Neural cell (in vitro differentiated cells): ENCODE measurements around the gene CDK17. TPM values are rescaled to one million over a fixed set of nuclear protein-coding genes. Genes with fewer than 3 reads are reported as not detected.

ENCODE experiments used
- H2AFZ ChIP-seq: fragments of 200-600, 300-800 bp; sonication (generic), shearing (Covaris generic); 2 replicates; pipeline ENCODE4 v1.6.0; 2014; ENCODE audit warnings: low read depth, mild to moderate bottlenecking, antibody characterized with exemption, low read length, moderate library complexity
- H3F3A ChIP-seq: fragments of 200-600 bp; shearing (Covaris generic); 2 replicates; pipeline ENCODE4 v1.6.1; 2016; ENCODE audit warnings: mild to moderate bottlenecking, moderate library complexity, mixed read lengths, antibody characterized with exemption, low read length; ENCODE audit not compliant: insufficient read depth, poor library complexity, severe bottlenecking
- H3K27ac ChIP-seq: fragments of 200-600, 300-800 bp; sonication (generic), shearing (Covaris generic); 2 replicates; pipeline ENCODE4 v1.5.1; 2014; ENCODE audit warnings: mild to moderate bottlenecking, low read length, moderate library complexity
- H3K27me3 ChIP-seq: fragments of 300-800, 200-600 bp; sonication (generic), shearing (Covaris generic); 2 replicates; pipeline ENCODE4 v1.6.0; 2014; ENCODE audit warnings: mild to moderate bottlenecking, low read depth, low read length, moderate library complexity; ENCODE audit not compliant: insufficient read depth
- H3K36me3 ChIP-seq: fragments of 300-800, 200-600 bp; sonication (generic), shearing (Covaris generic); 2 replicates; pipeline ENCODE4 v1.5.1; 2014; ENCODE audit warnings: mild to moderate bottlenecking, antibody characterized with exemption, low read length, moderate library complexity; ENCODE audit not compliant: insufficient read depth
- H3K4me2 ChIP-seq: fragments of 300-800, 200-600 bp; sonication (generic), shearing (Covaris generic); 2 replicates; pipeline ENCODE4 v1.6.0; 2014; ENCODE audit warnings: mild to moderate bottlenecking, low read length
- H3K4me3 ChIP-seq: fragments of 300-800, 200-600 bp; sonication (generic), shearing (Covaris generic); 2 replicates; pipeline ENCODE4 v1.5.1; 2014; ENCODE audit warnings: mild to moderate bottlenecking, low read length, moderate library complexity
- H3K79me2 ChIP-seq: fragments of 200-600 bp; shearing (Covaris generic); replicated peaks from 2 replicates; pipeline ENCODE4 v1.6.0; 2014; ENCODE audit warnings: mild to moderate bottlenecking, low read length, moderate library complexity; ENCODE audit not compliant: insufficient read depth
- H3K9ac ChIP-seq: fragments of 300-800, 200-600 bp; sonication (generic), shearing (Covaris generic); 2 replicates; pipeline ENCODE4 v1.6.1; 2016; ENCODE audit warnings: mild to moderate bottlenecking, low read length, mixed read lengths
- H3K9me2 ChIP-seq: fragments of 200-600 bp; shearing (Covaris generic); 2 replicates; pipeline ENCODE4 v1.6.1; 2016; ENCODE audit warnings: mild to moderate bottlenecking, low read length, mixed read lengths; ENCODE audit not compliant: insufficient read depth
- H3K9me3 ChIP-seq: fragments of 200-600, 300-800 bp; sonication (generic), shearing (Covaris generic); 2 replicates; pipeline ENCODE4 v1.6.1; 2016; ENCODE audit warnings: mild to moderate bottlenecking, mixed run types, low read length, moderate library complexity, mixed read lengths
- H4K20me1 ChIP-seq: fragments of 200-600 bp; shearing (Covaris generic); 2 replicates; pipeline ENCODE4 v1.6.1; 2016; ENCODE audit warnings: mild to moderate bottlenecking, mixed run types; ENCODE audit not compliant: insufficient read depth
- EP300 ChIP-seq: fragments of 450-650 bp; conservative IDR thresholded peaks from 2 replicates; pipeline ENCODE4 v1.6.1; 2014; ENCODE audit warnings: antibody characterized with exemption, mild to moderate bottlenecking, moderate library complexity; ENCODE audit not compliant: poor library complexity, severe bottlenecking
- EZH2 ChIP-seq: fragments of 200-600, 300-800 bp; shearing (Covaris generic), sonication (generic); IDR thresholded peaks from 2 replicates; pipeline ENCODE4 v1.6.1; 2014; ENCODE audit warnings: antibody characterized with exemption, low read length, borderline replicate concordance, mild to moderate bottlenecking; ENCODE audit not compliant: insufficient read depth, poor library complexity, severe bottlenecking
- MXI1 ChIP-seq: fragments of 450-650 bp; conservative IDR thresholded peaks from 2 replicates; pipeline ENCODE4 v1.6.1; 2014; ENCODE audit warnings: antibody characterized with exemption, mild to moderate bottlenecking; ENCODE audit not compliant: poor library complexity, severe bottlenecking
- POLR2AphosphoS5 ChIP-seq: IDR thresholded peaks from 2 replicates; pipeline ENCODE4 v1.6.1; 2012
- RAD21 ChIP-seq: fragments of 450-650 bp; conservative IDR thresholded peaks from 2 replicates; pipeline ENCODE4 v1.6.1; 2014; ENCODE audit warnings: antibody characterized with exemption, mild to moderate bottlenecking, moderate library complexity
- REST ChIP-seq: IDR thresholded peaks from 2 replicates; pipeline ENCODE4 v1.6.1; 2012; ENCODE audit warnings: borderline replicate concordance
- SMC3 ChIP-seq: fragments of 450-650 bp; conservative IDR thresholded peaks from 2 replicates; pipeline ENCODE4 v1.6.1; 2014; ENCODE audit warnings: antibody characterized with exemption, mild to moderate bottlenecking, moderate library complexity; ENCODE audit not compliant: poor library complexity
- TAF1 ChIP-seq: IDR thresholded peaks from 2 replicates; pipeline ENCODE4 v1.6.1; 2012; ENCODE audit warnings: low read depth
- polyA plus RNA-seq: library from polyadenylated mRNA; depleted of rRNA; stranded (reverse); fragments of >200 nt; gene quantifications from 2 replicates; pipeline ENCODE4 v1.2.3, GENCODE V29; 2014
- TF ChIP-seq, protein P1 (sequence below): fragments of 450-650 bp; IDR thresholded peaks from 2 replicates; pipeline ENCODE4 v1.5.1; 2014; ENCODE audit warnings: antibody characterized with exemption, mild to moderate bottlenecking, moderate library complexity; ENCODE audit not compliant: poor library complexity, severe bottlenecking

CDK17 gene
- polyA plus RNA-seq, 1 donor from 2014 or later, result 119 TPM

DNA sequence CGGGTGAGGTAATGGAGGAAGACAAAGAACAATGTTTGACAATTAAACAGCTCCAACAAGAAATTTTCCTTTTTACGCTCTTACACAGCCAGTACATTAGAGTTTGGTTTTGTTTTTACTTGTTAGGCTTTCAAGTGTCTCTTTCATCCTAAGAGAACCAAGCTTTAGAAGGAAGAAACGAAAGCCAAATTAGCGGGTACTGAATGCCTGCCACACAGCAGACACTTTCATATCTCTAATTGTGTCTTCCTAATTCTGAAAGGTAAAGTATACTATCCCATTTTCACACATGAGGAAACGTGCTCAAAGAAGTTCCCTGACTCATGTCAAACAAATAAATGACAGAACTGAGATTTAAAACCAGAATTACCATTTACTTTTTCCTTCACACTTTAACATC, 65.0 kb downstream of the CDK17 start:
- no peak for TF ChIP-seq EZH2
- TF ChIP-seq MXI1, result no peak
- no peak for TF ChIP-seq EP300
- TF ChIP-seq TAF1, result no peak
- no peak for TF ChIP-seq RAD21
- TF ChIP-seq, protein P1, sequence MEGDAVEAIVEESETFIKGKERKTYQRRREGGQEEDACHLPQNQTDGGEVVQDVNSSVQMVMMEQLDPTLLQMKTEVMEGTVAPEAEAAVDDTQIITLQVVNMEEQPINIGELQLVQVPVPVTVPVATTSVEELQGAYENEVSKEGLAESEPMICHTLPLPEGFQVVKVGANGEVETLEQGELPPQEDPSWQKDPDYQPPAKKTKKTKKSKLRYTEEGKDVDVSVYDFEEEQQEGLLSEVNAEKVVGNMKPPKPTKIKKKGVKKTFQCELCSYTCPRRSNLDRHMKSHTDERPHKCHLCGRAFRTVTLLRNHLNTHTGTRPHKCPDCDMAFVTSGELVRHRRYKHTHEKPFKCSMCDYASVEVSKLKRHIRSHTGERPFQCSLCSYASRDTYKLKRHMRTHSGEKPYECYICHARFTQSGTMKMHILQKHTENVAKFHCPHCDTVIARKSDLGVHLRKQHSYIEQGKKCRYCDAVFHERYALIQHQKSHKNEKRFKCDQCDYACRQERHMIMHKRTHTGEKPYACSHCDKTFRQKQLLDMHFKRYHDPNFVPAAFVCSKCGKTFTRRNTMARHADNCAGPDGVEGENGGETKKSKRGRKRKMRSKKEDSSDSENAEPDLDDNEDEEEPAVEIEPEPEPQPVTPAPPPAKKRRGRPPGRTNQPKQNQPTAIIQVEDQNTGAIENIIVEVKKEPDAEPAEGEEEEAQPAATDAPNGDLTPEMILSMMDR, result no peak
- TF ChIP-seq SMC3, result no peak
- TF ChIP-seq REST, result no peak
- TF ChIP-seq POLR2AphosphoS5, result no peak
- Histone ChIP-seq H3K79me2 (peaks cover 22% of the 10 kb centered on the region), H3K36me3 (no peaks in the 10 kb centered on the region), H3K4me2 (no peak overlapping the region), H3K9ac (no peak overlapping the region), H3K4me3 (no peak overlapping the region), H2AFZ (no peak overlapping the region), H3K9me3 (peaks cover 7% of the 10 kb centered on the region), H3K9me2 (no peaks in the 10 kb centered on the region), H3F3A (no peaks in the 10 kb centered on the region), H3K27me3 (no peaks in the 10 kb centered on the region), H3K27ac (no peak overlapping the region), H4K20me1 (no peaks in the 10 kb centered on the region)

DNA sequence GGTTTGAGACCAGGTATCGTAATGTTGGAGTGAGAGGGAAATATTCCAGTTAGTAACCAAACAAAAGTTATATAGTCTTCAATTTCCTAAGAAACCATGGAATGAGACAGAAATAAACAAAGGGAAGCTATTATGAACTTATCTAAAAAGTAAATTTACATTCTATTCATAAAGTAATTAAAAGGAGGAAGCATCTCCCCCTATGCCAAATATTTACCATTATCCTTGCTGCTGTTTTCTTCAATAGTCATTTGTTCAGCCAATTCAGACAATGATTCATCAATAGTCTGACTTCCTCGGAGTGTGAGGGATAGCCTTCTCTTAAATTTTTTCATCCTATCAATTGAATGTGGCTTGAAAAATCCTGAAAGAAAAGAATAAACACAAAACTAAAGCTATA, 65.7 kb downstream of the CDK17 start:
- Histone ChIP-seq H3K9me2 (no peaks in the 10 kb centered on the region), H3K4me2 (no peak overlapping the region), H3K27me3 (no peaks in the 10 kb centered on the region), H3K79me2 (peaks cover 25% of the 10 kb centered on the region), H3K36me3 (no peaks in the 10 kb centered on the region), H3K9me3 (peaks cover 7% of the 10 kb centered on the region), H3F3A (no peaks in the 10 kb centered on the region), H3K9ac (no peak overlapping the region), H3K4me3 (no peak overlapping the region), H4K20me1 (no peaks in the 10 kb centered on the region), H3K27ac (no peak overlapping the region), H2AFZ (no peak overlapping the region)
- TF ChIP-seq EZH2 (no peak), RAD21 (no peak), EP300 (no peak), MXI1 (no peak), POLR2AphosphoS5 (no peak), TAF1 (no peak), REST (no peak), SMC3 (no peak)
- TF ChIP-seq, protein P1, result no peak
